Panc1 (cell line): ENCODE results near the gene STARD7.

Source experiments
- CTCF ChIP-seq: fragments of 450-650 bp; IDR thresholded peaks from 2 replicates; pipeline ENCODE4 v1.5.1; 2017; ENCODE audit warnings: mild to moderate bottlenecking
- POLR2AphosphoS5 ChIP-seq: IDR thresholded peaks from 2 replicates; pipeline ENCODE4 v1.6.1; 2012; ENCODE audit warnings: mild to moderate bottlenecking, low read depth, low read length, moderate library complexity
- REST ChIP-seq, 2 experiments: IDR thresholded peaks; 2 replicates each; pipeline ENCODE4 v1.6.1; 2011 to 2012; ENCODE audit warnings: low read depth in 2 of 2, control low read depth in 1 of 2, low read length in 1 of 2, mild to moderate bottlenecking in 1 of 2, moderate library complexity in 1 of 2; ENCODE audit not compliant: insufficient read depth in 1 of 2

GRCh38 chr2:96139181-96139758 lies 69.4 kb downstream of the STARD7 start:
- TF ChIP-seq CTCF (no peak), REST (IDR thresholded peaks at IDR 0.05; ENCODE audit: insufficient read depth in 1 of 2, low read depth in 2 of 2, low read length in 1 of 2) (no peak), POLR2AphosphoS5 (no peak)
